Calu3 (cell line): Measurements from ENCODE around the gene LEF1. TPM values are rescaled to one million over a fixed set of nuclear protein-coding genes. Genes with fewer than 3 reads are reported as not detected.

ENCODE experiments used
- BruUV-seq: library from RNA; stranded (reverse); fragments of 400-500 nt; replicated peaks from 2 replicates; lab custom pipeline; 2021; lab: Mats Ljungman, UMichigan
- CTCF ChIA-PET: fragments of 300-600 bp; sonication (Branson Sonifier 250); formaldehyde crosslinking; loops from one replicate; lab custom pipeline; 2022; ENCODE audit warnings: antibody characterized with exemption; lab: Charles Lee
- DNase-seq: peaks from one replicate; pipeline ENCODE4 v3.0.0; 2022
- H3K27ac Mint-ChIP-seq: one replicate; pipeline ENCODE4 v1.8.0; 2022; ENCODE audit warnings: mixed read lengths; ENCODE audit not compliant: unreplicated experiment
- H3K27me3 Mint-ChIP-seq: one replicate; pipeline ENCODE4 v1.8.0; 2022; ENCODE audit warnings: mixed read lengths; ENCODE audit not compliant: unreplicated experiment
- H3K36me3 Mint-ChIP-seq: one replicate; pipeline ENCODE4 v1.8.0; 2022; ENCODE audit warnings: mild to moderate bottlenecking, moderate library complexity, mixed read lengths; ENCODE audit not compliant: insufficient read depth, unreplicated experiment
- H3K4me1 Mint-ChIP-seq: one replicate; pipeline ENCODE4 v1.8.0; 2022; ENCODE audit warnings: mild to moderate bottlenecking, low read depth, mixed read lengths; ENCODE audit not compliant: unreplicated experiment
- H3K4me3 Mint-ChIP-seq: one replicate; pipeline ENCODE4 v1.8.0; 2022; ENCODE audit warnings: mild to moderate bottlenecking, low read depth, moderate library complexity, mixed read lengths; ENCODE audit not compliant: unreplicated experiment
- H3K9me3 Mint-ChIP-seq: one replicate; pipeline ENCODE4 v1.8.0; 2022; ENCODE audit warnings: low read depth, mixed read lengths; ENCODE audit not compliant: unreplicated experiment
- intact Hi-C: fragments of 100-400 bp; cut with micrococcal nuclease; formaldehyde crosslinking; loops from one replicate; pipeline ENCODE4 v1.10.0; 2022; ENCODE audit not compliant: unreplicated experiment
- total RNA-seq: library from RNA; stranded (reverse); gene quantifications from 2 replicates; pipeline ENCODE4 v1.2.3, GENCODE V29; 2022
- TF ChIP-seq, protein P1 (sequence below): fragments of 200-600 bp; IDR thresholded peaks from one replicate; pipeline ENCODE4 v1.8.0; 2022; ENCODE audit warnings: antibody characterized with exemption; ENCODE audit not compliant: unreplicated experiment

LEF1 gene
- total RNA-seq, 1 experiment from 2014 or later, result not detected

DNA sequence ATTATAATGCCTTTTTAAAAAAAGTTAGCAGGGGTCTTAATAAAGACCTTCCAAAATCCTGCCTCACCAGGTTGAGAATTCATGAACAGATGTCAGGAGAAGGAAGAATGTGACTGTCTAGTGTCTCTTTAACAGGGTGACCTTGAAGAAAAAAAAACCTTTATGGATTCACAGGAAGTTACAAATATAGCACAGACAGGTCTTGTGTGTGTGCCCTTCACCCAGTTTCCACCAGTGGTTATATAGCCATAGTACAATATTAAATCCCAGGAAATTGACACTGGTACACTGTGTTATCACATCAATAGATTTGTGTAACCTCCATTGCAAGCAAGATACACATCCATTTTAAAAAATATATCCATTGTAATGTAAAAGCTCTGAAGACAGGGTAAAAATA is 135.4 kb downstream of the LEF1 start:
- intact Hi-C loops, result no loop called here
- CTCF ChIA-PET, result no interaction called here
- no peak overlapping the region for H3K4me3 Mint-ChIP-seq
- no peak for DNase-seq
- no peaks in the 10 kb centered on the region for H3K27me3 Mint-ChIP-seq
- H3K36me3 Mint-ChIP-seq, result peaks cover 5% of the 10 kb centered on the region
- H3K4me1 Mint-ChIP-seq, result no peaks in the 10 kb centered on the region
- BruUV-seq, result no TSS peak
- TF ChIP-seq, protein P1, sequence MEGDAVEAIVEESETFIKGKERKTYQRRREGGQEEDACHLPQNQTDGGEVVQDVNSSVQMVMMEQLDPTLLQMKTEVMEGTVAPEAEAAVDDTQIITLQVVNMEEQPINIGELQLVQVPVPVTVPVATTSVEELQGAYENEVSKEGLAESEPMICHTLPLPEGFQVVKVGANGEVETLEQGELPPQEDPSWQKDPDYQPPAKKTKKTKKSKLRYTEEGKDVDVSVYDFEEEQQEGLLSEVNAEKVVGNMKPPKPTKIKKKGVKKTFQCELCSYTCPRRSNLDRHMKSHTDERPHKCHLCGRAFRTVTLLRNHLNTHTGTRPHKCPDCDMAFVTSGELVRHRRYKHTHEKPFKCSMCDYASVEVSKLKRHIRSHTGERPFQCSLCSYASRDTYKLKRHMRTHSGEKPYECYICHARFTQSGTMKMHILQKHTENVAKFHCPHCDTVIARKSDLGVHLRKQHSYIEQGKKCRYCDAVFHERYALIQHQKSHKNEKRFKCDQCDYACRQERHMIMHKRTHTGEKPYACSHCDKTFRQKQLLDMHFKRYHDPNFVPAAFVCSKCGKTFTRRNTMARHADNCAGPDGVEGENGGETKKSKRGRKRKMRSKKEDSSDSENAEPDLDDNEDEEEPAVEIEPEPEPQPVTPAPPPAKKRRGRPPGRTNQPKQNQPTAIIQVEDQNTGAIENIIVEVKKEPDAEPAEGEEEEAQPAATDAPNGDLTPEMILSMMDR, result no peak
- H3K9me3 Mint-ChIP-seq, result no peaks in the 10 kb centered on the region
- no peak overlapping the region for H3K27ac Mint-ChIP-seq

DNA sequence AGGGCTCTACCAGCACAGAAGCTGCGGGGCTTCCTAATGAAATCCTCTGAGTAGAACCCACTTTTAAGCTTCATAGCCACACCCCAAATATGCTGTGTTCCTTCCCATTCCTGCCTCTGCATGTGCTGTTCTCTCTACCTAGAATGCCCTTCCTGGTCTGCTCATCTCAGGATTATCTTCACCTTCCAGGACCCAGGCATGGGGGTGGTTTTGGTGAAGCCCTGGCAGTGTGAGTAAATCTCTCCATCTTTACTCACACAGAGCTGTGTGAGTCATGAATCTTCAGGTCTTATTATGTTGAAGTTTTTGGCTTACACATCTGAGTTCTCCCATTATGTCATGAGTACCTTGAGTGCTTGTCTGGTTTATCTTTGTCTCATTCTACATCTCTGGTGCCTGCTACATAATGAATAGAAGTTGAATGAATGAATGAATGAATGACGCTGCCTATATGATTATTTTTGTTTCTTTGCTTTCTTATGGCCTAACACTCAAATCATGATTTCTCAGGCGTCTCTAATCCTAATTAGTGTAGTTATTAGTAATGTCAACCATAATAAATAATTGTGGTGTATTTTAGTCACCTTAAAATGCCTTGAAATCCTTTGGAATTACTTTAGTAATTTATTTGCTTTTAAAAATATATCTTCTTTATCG is 137.2 kb downstream of the LEF1 start:
- TF ChIP-seq, protein P1, result no peak
- intact Hi-C loops, result no loop called here
- H3K9me3 Mint-ChIP-seq, result no peaks in the 10 kb centered on the region
- no TSS peak for BruUV-seq
- H3K4me1 Mint-ChIP-seq, result no peaks in the 10 kb centered on the region
- no peak overlapping the region for H3K27ac Mint-ChIP-seq
- no peak overlapping the region for H3K4me3 Mint-ChIP-seq
- DNase-seq, result no peak
- peaks cover 5% of the 10 kb centered on the region for H3K36me3 Mint-ChIP-seq
- CTCF ChIA-PET, result interaction anchor here (0.9 kb wide), 1 partner anchor 24 kb away, joined by 3 read pairs; no protein-coding TSS in a partner anchor
- H3K27me3 Mint-ChIP-seq, result no peaks in the 10 kb centered on the region

DNA sequence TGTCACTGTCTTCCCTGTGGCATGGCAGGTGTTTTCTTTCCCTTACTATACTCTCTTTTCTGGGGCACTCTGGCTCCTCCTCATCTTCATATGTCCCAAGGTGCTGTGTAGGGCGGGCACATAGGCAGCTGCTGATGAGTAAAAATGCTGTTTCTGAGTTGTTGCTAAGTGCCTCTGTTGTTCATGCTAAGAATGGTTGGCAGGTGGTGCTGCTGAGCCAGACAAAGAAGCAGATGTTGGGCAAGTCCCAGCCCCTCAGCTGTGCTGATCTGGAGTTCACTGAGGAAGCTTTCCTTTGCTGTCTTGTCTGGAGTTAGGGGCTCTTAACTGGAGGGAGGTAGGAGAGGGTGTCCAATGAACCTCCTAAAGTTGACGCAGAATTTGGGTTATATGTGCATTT is 138.4 kb downstream of the LEF1 start:
- H3K9me3 Mint-ChIP-seq, result no peaks in the 10 kb centered on the region
- peaks cover 5% of the 10 kb centered on the region for H3K36me3 Mint-ChIP-seq
- H3K4me3 Mint-ChIP-seq, result no peak overlapping the region
- no peaks in the 10 kb centered on the region for H3K4me1 Mint-ChIP-seq
- no TSS peak for BruUV-seq
- no peak overlapping the region for H3K27ac Mint-ChIP-seq
- DNase-seq, result peak; percentile 13
- H3K27me3 Mint-ChIP-seq, result no peaks in the 10 kb centered on the region
- CTCF ChIA-PET, result interaction anchor here (1.5 kb wide), 1 partner anchor 463 kb away, joined by 4 read pairs; no protein-coding TSS in a partner anchor
- intact Hi-C loops, result no loop called here
- TF ChIP-seq, protein P1, result no peak

DNA sequence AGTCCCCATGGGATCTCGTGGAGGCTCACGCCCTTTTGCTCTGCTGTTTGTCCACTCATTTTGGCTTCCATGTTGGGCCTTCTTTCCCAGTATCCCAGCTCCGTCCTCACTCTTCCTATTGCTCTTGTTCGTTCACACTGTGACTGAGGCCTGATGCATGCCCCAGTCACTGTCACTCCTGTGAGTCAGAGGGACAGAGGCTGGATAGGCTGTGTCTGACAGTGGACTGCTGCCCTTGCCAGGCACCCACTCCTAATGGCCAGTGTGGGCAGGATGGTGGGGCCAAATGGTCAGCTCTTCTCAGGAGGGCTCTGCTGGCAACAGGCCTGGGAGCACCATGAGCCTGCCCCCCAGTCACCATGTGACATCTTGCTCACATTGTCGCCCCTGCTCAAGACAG is 139.0 kb downstream of the LEF1 start:
- Mint-ChIP-seq H3K27ac (no peak overlapping the region), H3K36me3 (peaks cover 5% of the 10 kb centered on the region), H3K27me3 (no peaks in the 10 kb centered on the region), H3K9me3 (no peaks in the 10 kb centered on the region), H3K4me1 (no peaks in the 10 kb centered on the region), H3K4me3 (no peak overlapping the region)
- intact Hi-C loops, result no loop called here
- no peak for DNase-seq
- CTCF ChIA-PET, result interaction anchor here (1.5 kb wide), 1 partner anchor 463 kb away, joined by 4 read pairs; no protein-coding TSS in a partner anchor
- no TSS peak for BruUV-seq
- TF ChIP-seq, protein P1, result no peak
